NOMO-1 treated with DMSO at 0.1 percent for 48 hours (cell line): ENCODE results near the gene MIEF2.

Source experiments
- DNase-seq: peaks from one replicate; lab custom pipeline; 2025; ENCODE audit not compliant: unreplicated experiment; lab: John Stamatoyannopoulos, UW

The MIEF2 gene

GRCh38 chr17:18256351-18256750, 4.1 kb upstream of the MIEF2 start:
- DNase-seq: no peak

DNA sequence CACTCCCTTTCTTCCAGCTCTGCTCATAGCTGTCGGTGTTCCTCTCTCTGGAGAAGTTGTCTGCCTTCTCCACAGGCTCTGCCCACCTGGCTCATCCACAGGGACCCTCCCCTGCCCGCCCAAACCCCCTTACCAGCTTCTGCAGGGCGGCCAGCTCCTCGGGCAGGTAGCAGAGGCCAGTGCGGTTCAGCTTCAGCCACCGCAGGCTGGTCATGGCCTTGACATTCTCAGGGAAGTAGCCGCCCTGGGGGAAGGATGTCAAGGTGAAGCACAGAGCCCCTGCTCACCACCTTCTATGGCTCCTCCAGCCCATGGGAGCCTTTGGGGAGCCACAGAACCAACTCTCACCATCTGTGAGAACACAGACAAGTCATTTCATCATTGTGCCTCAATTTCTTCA, 3.7 kb upstream of the MIEF2 start:
- DNase-seq: no peak

- DNase-seq: peak; percentile 76
These were observed 3.0 kb upstream of the MIEF2 start for GRCh38 chr17:18257268-18257981.

DNA sequence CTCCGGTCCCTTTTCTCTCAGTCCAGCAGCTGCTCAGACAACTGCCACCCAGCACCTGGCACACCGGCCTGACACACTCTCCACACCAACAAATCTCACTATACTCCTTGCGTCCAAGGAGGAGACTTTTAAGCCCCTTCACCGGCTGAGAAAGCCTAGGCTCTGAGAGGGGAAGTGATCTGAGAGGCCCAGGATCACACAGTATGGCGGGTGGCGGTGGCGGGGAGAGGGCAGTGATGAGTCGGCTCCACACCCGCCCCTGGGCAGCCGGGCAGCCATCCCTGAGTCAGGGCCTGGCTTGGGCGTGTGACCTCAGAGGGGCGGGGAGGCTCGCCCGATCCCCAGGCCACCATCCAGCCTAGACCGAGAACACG, 2.5 kb upstream of the MIEF2 start:
- DNase-seq: peak; percentile 76

DNA sequence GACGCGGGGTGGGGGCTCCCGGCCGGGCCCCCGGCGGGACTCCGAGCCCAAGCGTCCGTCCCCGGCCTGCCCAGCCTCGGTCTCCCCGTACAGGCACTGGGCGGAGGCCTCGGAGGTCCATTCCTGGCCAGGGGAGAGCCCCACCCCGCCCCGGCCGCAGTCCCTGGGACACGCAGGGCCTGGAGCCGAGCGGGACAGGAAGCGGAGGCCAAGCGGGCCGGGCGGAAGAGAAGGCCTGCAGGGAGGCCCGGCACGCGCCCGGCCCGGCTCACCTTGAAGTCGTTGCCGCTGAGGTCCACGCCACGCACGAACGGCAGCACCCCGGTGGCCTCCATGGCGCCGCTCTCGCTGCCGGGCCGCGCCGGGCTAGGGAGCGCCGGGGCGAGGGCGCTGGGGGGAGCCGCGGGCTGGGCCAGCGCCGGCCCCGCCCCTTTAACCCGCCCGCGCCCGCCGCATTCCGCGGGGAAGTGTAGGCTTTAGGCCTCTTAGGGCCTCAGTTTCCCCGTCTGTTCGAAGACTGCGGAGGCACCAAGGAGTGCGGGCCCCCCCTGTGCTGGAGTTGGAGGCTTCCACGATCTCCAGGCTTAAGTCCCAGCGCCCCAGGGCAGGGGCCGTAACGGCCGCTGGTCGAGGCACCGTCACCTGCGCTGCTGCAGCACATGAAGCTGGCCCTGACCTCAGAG, 2.0 kb upstream of the MIEF2 start, which contains the start of gene FLII:
Gene FLII, minus strand, starts transcription at position 383 of the 683 bp plus-strand sequence. Its CDS starts 48 bp downstream, at position 335.
- peak; percentile 18 for DNase-seq

DNA sequence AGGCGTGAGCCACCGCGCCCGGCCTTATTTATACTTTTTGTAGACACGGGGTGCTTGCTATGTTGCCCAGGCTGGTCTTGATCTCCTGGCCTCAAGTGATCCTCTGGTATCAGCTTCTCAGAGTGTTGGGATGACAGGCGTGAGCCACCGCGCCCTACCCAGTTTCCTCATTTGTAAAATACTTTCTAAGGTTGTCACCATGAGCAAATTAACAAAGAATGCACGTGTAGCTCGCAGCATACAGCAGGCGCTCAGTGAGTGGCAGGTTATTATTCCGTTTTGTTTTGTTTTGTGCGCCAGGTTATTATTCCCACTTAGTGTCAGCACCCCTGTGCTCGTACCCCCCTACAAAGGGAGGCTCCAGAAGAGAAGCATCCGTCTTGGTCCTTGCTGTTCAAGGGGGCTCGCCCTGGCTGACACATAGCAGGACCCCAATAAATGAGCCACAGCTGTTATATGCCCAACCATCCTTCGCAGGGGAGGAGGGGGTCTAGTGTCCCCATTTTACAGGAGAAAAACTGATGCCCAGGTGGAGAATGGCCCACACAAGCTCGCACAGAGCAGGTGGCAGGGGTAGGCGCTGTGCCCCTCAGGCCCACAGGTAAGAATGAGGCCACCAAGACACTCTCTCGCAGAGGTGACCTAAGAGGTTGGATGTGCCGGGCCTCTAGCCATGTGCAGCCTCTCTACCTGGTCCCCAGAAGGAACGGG, 686 bp upstream of the MIEF2 start:
- no peak for DNase-seq

GRCh38 chr17:18261146-18261515, 669 bp downstream of the MIEF2 start:
- peak; percentile 34 for DNase-seq

- no peak for DNase-seq
These were observed 1.2 kb downstream of the MIEF2 start for GRCh38 chr17:18261659-18262058.

DNA sequence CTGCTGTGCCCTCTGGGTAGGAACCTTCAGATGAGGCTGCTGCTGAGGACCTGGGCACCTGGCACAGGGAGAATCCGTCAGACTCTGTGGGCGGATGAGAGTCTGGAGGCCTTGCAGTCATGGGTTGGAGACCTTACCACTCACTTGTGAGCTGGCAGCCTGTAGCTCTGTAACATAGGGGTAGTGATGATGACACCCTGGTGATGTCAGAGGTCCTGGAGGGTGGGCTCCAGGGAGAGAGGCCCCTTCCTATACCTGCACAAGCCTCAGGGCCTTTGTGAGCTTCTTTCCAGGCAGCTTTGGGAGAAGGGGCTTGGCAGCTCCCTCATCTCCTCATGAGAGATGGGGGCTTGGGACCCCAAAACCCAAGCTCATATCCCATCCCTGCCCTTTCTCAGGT, 1.6 kb downstream of the MIEF2 start:
- no peak for DNase-seq

DNA sequence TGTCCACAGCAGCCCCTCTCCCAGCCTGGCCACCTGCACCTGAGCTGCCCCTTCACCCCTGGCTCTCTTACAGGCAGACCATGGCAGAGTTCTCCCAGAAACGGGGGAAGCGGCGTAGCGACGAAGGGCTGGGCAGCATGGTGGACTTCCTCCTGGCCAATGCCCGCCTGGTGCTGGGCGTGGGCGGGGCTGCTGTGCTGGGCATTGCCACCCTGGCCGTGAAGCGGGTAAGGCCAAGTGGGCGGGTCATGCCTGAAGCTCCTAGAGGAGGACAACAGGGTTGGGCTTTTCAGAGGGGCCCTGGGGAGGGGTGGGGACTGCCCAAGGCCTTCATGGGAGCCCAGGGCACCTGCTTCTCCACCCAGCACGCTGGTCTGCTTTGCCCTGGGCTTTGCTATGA, 2.2 kb downstream of the MIEF2 start:
- no peak for DNase-seq

- no peak for DNase-seq
These were observed 3.6 kb downstream of the MIEF2 start for GRCh38 chr17:18263885-18264682.

DNA sequence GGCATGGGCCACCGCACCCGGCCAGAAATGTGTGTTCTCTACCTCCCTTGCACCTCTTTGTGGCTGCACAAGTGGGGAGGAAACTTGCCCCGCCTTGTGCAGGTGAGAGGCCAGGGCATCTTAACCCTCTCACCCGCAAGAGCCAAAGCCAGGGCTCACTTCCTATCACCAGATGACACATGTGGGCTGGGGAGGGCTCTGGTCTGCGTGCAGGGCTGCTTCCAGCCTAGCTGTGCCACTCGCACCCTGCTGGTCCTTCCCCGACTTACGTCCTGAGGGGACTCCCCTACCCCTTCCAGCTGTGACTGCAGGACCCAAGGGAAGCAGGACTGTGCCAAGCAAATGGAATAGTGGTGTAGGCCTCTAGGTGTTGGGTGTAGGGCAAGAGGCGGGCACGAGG, 6.9 kb downstream of the MIEF2 start:
- no peak for DNase-seq

DNA sequence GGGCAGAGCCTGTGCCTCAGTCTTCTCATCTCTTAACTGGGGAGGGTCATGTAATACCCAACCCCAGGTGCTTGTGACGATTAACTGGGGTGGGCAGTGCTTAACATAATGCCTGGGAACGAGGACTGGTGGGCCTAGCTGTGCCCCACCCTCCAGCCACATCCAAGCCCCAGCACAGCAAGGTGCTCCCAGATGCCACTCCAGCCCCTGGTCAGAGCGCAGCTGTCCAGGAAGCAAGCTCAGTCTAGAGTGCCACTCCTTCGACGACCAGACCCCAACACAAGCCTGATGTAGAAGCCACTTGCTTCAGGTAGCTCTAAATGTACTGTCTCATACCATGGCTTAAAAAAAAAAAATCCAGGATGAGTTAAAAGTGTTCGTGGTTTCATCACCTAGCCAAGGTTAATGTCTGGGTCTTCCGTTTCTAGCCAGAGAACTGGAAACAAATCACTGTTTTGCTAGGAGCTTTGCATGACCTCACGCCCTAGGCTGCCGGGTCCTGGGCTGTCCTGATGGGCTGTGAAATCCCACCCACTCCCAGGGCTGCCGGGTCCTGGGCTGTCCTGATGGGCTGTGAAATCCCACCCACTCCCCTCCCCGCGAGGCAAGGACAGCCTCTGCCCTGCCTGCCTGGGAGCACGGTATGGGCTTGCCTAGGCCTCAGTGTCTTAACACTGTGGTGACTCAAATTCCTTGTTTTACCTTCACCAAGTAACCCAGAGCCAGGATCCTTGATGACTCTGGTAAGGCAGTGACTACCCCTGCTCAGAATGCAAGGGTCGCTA, 7.7 kb downstream of the MIEF2 start:
- no peak for DNase-seq

DNA sequence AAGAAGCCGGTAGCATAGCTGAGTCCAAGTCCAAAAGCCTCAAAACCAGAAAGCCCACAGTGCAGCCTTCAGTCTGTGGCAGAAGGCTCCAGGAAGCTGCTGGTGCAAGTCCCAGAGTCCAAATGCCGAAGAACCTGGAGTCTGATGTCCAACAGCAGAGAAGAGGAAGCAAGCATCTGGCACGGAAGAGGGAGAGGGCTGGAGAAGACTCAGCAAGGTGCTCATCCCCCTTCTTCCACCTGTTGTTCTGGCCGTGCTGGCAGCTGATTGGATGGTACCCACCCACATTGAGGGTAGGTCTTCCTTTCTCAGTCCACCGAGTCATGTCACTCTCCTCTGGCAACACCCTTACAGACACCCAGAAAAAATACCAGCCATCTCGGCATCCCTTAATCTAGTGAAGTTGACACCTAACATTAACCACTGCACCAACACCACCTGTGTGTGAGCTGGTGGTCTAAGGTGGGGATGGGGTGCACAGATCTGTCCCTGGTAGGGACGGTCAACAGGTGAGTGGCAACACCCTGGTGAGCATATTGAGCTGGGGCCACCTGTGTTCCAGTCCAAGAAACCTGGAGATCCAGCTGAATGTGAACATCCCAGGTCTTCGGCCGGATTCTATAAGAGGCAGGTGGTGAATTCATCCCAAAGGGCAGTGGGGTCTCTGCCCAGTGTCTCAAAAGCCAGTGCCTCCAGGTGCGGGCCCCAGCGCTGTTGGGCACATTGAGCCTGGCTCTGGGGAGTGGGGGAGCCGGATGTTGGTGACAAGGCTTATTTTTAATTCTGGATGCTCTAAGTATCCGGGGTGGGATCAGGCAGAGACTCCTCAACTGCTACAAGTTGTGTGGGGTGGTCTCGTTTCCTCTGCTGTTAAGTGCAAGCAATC, 9.8 kb downstream of the MIEF2 start:
- DNase-seq: no peak

GRCh38 chr17:18277076-18277475, 16.6 kb downstream of the MIEF2 start:
- no peak for DNase-seq

DNA sequence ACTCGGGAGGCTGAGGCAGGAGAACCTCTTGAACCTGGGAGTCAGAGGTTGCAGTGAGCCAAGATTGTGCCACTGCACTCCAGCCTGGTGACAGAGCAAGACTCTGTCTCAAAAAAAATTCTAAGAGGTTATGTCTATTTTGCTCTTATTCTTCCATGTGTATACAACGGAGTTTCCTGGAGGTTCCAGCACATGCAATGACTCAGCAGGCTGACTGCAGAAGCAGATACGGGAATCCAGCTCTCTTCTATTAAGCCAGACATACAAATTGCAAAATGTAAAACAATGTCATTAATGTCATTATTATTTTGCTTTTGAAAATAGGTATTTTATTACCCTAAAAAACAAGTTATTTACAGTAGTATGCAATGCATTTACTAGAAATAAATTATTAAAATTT, 18.4 kb downstream of the MIEF2 start:
- DNase-seq: no peak

DNA sequence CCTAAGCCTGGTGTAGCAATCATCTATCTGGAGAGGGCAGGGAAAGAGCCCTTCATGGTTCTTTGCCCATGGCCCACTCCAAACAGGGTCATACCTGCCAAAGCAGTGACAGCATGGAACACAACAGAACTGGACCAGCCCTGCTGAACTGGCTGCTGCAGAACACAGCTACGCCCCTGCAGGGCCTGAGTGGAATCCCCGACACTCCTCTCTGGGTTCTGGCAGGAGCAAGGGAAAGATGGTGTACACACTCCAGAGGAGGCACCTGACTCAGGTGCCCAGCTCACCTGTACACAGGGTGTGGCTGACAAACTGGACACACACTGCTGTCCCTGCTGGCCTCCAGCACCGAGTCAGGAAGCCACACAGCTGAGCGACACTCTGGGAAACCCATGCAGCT, 19.8 kb downstream of the MIEF2 start:
- no peak for DNase-seq

DNA sequence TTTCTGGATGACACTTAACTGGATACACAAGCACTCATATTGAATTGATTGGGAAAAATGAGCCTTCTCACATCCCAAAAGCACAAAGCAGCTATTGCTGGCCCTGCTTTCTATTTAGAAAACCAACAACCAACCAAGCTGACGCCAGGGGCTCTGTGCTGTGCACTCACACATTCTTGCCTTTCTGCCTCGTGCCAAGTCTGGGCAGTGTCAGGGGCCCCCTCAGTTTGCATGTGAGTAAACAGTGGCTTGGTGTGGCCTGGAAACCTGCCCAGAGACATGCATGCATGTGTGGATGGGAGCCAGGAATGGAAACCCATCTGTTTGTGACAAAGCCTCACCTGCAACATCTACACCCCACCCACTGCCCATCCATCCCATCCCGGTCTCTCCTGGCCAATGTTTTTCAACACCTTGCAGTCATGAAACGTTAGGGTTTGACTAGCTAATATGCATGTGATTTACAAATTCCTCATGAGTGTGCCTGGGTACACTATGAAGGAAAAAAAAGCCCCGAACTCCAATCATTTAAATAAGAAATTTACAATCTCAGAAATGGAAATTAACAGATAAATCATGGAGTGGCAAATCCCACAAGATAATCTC, 20.4 kb downstream of the MIEF2 start:
- no peak for DNase-seq

- DNase-seq: no peak
These were observed 21.3 kb downstream of the MIEF2 start for GRCh38 chr17:18281788-18282187.
